ENCODE results near the gene CRTAC1.

Gene CRTAC1

DNA sequence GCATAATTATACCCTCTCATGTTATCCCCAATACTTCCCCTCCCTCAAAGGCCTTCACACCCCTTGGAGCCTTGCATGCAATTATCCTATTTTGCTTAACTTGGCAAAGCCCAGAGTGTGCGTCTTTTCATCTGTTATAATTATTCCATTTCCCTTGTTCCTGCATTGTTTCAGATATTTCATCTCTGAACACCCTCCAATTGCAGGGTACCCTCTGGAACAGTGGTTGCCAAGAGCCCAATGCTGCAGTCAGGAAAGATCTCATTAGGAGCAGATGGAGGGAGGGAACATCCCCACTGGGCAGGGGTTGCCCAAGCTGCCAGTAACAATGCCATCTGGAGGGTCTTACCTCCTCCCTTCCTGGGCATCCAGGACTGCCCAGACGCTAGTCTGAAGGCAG, 199.2 kb downstream of the CRTAC1 start:
- no peak for DNase-seq

DNA sequence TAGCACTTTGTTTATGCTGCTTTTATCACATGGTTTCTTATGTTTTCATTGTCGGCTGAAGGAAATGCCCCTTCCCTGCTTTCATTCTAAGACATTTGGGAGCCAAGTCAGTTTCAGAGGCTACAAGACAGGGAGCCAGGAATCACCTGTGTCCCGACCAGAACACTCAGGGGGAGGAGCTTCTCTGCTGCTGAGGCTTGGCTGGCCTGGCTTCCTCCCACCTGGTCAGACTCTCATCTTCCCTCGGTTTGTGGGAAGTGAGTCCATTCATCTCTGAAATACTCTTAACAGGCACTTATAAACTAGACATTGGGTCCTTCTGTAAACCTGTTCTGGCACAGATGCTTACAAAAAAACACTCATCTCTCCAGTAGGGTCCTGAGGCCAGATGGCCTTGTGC, 200.4 kb downstream of the CRTAC1 start:
- no peak for DNase-seq

DNA sequence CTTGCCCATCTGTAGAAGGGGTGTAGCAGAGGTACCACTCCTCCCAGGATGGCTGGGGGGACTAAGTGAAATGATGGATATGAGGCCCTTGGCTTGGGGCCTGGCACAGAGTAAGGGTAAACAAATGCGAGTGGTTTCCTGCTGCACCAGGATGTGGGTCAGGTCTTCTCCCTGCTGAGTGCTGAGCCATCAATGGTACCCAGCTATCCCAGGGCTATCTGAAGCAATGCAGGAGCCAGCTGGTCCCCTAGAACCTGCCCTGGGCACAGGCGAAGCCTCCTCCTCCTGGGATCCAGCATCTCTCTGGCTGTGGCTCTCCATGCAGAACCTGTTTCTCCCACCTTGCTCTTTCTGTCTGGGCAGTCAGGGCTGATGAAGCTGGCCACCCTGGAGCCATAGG, 201.7 kb downstream of the CRTAC1 start:
- no peak for DNase-seq

- DNase-seq: no peak
Measured at GRCh38 chr10:97827702-97828291, 202.6 kb downstream of the CRTAC1 start.

GRCh38 chr10:97826892-97827291, 203.5 kb downstream of the CRTAC1 start:
- no peak for DNase-seq

DNA sequence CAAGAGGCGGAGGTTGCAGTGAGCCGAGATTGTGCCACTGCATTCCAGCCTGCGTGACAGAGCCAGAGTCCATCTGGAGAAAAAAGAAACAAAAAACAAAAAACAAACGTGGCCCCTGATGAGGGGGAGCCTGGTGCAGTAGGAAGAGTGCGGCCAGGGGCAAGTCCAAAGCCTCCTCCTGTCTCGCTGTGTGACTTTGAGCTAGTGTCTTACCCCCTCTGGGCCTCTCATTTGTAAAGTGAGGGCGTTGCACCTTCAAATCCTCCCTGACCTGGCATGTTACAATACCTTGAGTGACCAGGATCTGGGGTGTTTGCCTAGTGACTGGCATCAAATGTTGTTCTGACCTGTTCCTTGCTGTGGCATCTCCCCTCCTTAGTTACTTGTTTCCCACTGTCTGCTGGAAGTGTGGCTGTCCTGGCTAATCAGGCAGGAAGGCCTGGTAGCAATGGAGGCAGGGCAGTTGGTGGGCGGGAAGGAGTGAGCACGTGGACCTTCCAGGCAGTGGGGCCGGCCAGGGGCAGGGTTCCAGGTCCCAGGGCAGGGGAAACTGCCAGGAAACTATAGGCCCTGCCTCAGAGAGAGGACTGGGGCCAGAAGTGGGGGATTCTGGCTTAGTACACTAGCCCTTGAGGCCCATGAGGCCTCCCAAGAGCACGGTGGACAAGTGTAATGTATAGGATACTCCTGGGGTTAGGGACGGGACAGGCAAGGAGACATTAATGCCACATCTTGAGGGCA, 205.2 kb downstream of the CRTAC1 start:
- no peak for DNase-seq

GRCh38 chr10:97823734-97824133, 206.7 kb downstream of the CRTAC1 start:
- no peak for DNase-seq

DNA sequence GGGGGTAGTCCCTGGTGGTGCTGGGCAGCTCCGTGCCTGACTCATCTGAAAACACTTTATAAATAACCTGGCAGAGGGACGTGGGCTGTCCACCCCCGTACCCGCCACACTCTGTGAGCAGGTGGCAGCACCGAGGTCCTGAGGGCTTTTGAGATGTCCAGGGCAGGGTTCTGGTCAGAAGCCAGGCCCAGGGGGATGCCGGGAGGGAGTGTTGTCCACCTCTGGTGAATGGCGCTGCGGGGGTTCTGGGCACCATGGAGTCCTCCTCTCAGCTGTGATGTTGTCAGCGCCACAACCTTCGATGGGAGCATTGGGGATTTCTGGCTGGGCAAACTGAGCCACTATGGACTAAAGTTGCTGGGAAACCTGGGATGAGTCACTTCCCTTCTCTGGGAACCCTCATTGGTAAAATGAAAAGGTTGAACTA, 208.1 kb downstream of the CRTAC1 start:
- DNase-seq: no peak

GRCh38 chr10:97821308-97822038, 208.9 kb downstream of the CRTAC1 start:
- no peak for DNase-seq

DNA sequence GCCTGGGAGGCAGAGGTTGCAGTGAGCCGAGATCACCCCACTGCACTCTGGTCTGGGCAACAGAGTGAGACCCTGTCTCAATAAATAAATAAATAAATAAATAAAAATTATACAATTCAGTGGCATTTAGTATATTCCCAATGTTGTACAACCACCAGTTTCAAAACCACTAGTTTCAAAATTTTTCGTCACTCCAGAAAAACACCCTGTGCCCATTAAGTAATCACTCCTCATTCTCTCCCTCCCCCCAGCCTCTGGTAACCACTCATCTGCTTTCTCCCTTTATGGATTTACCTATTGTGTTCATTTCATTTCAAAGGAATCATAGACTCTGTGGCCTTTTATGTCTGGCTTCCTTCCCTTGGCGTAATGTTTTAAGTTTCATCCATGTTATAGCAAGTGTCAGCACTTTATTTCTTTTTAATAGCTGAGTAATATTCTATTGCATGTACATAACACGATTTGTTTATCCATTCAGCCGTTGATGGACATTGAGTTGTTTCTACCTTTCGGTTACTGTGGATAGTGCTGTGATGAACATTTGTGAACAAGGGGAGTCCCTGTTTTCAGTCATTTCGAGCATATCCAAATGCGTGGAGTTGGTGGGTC, 210.2 kb downstream of the CRTAC1 start:
- DNase-seq: no peak

- no peak for DNase-seq
Measured at GRCh38 chr10:97818572-97818971, 211.8 kb downstream of the CRTAC1 start.

DNA sequence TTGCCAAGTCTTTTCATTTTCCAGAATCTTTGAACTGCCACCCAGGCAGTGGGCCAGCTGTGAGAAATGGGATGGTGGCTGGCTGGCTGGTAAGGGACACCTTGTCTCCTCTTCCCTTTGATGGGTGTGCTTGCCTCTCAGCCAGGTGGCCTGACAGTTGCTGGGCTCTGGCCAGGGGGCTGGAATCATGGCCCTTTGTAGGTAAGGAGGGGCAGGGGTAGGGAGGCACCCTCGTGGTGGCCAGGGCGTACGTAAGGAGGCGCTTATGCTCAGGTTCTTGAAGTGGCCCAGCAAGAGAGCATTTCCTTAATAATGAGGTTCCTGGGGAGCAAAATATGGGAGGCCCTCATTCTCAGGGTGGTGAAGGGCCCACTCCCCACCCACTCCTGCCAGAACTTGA, 213.8 kb downstream of the CRTAC1 start:
- DNase-seq: no peak
